Gastroesophageal sphincter (tissue), 4 donors: Measurements from ENCODE around the gene PTRH1. TPM values are rescaled to one million over a fixed set of nuclear protein-coding genes. Genes with fewer than 3 reads are reported as not detected.

Experiments used
- ATAC-seq: fragments of 150-250 bp; one replicate; pipeline ENCODE4 v1.9.1; 2016; ENCODE audit warnings: mild to moderate bottlenecking, moderate library complexity
- H3K27ac ChIP-seq, 4 donors: fragments of 200-600 bp; sonication (generic) in 3 of 4; 1 replicate in 3 of 4; 2 replicates in 1 of 4; pipeline ENCODE4 v1.5.1; 2016 to 2019
- H3K27me3 ChIP-seq: fragments of 200-600 bp; sonication (generic); one replicate; pipeline ENCODE4 v1.5.1; 2019
- H3K36me3 ChIP-seq, 2 donors: fragments of 200-600 bp; sonication (generic); one replicate each; pipeline ENCODE4 v1.5.1; 2019; ENCODE audit warnings: control low read depth in 1 of 2
- H3K4me1 ChIP-seq, 3 donors: fragments of 200-600 bp; sonication (generic); 1 replicate in 2 of 3; 2 replicates in 1 of 3; pipeline ENCODE4 v1.5.1; 2016 to 2019; ENCODE audit warnings: control low read depth in 2 of 3
- H3K4me3 ChIP-seq, 2 donors: fragments of 200-600 bp; sonication (generic); one replicate each; pipeline ENCODE4 v1.5.1; 2019; ENCODE audit warnings: mild to moderate bottlenecking in 1 of 2, moderate library complexity in 1 of 2
- H3K9me3 ChIP-seq, 3 donors: fragments of 200-600 bp; sonication (generic); one replicate each; pipeline ENCODE4 v1.5.1; 2017 to 2019; ENCODE audit warnings: control low read depth in 2 of 3
- EP300 ChIP-seq: sonication (generic); formaldehyde crosslinking; IDR thresholded peaks from one replicate; pipeline ENCODE4 v1.6.1; 2017; ENCODE audit warnings: antibody characterized with exemption, mild to moderate bottlenecking
- POLR2A ChIP-seq, 2 donors: fragments of 450-650 bp; IDR thresholded peaks; one replicate each; pipeline ENCODE4 v1.6.1; 2017; ENCODE audit warnings: antibody characterized with exemption in 2 of 2, mild to moderate bottlenecking in 2 of 2, moderate library complexity in 1 of 2
- POLR2AphosphoS5 ChIP-seq: sonication (generic); formaldehyde crosslinking; IDR thresholded peaks from one replicate; pipeline ENCODE4 v1.6.1; 2017; ENCODE audit warnings: antibody characterized with exemption
- WGBS, 2 donors: methylation state at CpG; one replicate each; pipeline ENCODE4 v1.1.5; 2018; ENCODE audit warnings: low coverage in 1 of 2; 5-methylcytosine and 5-hydroxymethylcytosine counted together
- total RNA-seq, 4 donors: library from RNA; depleted of rRNA; stranded (reverse); fragments of >200 nt; gene quantifications; one replicate each; pipeline ENCODE4 v1.1.0, GENCODE V29; 2016
- TF ChIP-seq, protein P1 (sequence below), 4 experiments: fragments of 200-600 bp in 2 of 4; fragments of 450-650 bp in 2 of 4; sonication (generic) in 1 of 4; IDR thresholded peaks; one replicate each; pipeline ENCODE4 v1.5.1; 2017 to 2019; ENCODE audit warnings: antibody characterized with exemption in 4 of 4, mild to moderate bottlenecking in 2 of 4, moderate library complexity in 2 of 4

The PTRH1 gene
- total RNA-seq, 4 donors from 2014 or later, result 8.7 to 19.3 (median 16.8) TPM

DNA sequence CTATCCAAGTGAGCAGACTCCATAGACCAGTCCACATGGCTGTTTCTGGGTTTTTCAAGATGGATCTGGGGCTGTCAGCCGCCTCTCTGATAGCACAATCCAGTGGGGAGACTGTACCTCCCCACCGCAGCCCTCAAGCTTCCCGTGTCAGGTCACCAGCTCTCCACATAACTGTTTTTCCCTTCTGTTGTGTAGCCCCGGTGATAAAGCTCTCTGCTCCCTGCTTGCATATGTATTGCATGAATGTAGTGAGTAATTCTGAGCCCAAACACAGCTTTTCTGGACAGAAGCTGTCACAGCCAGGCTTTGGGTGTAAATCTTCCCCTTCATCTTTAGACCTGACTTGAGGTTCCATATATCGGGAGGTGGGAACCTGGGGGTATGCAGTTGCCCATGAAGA lies 31.7 kb downstream of the PTRH1 start:
- Histone ChIP-seq H3K4me3 (no peak overlapping the region), H3K27ac (no peak overlapping the region), H3K36me3 (peaks cover 0 to 98% of the 10 kb centered on the region in 2 donors), H3K4me1 (no peaks in the 10 kb centered on the region), H3K9me3 (no peaks in the 10 kb centered on the region), H3K27me3 (no peaks in the 10 kb centered on the region)
- WGBS, 2 donors, result 86% methylated on average over 3 of the region's 5 CpGs; no CpG with 5 or more reads in 1 of the 2 donors
- TF ChIP-seq EP300 (no peak), POLR2AphosphoS5 (no peak), POLR2A (IDR thresholded peaks at IDR 0.05) (no peak)
- TF ChIP-seq, protein P1, sequence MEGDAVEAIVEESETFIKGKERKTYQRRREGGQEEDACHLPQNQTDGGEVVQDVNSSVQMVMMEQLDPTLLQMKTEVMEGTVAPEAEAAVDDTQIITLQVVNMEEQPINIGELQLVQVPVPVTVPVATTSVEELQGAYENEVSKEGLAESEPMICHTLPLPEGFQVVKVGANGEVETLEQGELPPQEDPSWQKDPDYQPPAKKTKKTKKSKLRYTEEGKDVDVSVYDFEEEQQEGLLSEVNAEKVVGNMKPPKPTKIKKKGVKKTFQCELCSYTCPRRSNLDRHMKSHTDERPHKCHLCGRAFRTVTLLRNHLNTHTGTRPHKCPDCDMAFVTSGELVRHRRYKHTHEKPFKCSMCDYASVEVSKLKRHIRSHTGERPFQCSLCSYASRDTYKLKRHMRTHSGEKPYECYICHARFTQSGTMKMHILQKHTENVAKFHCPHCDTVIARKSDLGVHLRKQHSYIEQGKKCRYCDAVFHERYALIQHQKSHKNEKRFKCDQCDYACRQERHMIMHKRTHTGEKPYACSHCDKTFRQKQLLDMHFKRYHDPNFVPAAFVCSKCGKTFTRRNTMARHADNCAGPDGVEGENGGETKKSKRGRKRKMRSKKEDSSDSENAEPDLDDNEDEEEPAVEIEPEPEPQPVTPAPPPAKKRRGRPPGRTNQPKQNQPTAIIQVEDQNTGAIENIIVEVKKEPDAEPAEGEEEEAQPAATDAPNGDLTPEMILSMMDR (IDR thresholded peaks at IDR 0.05), result no peak
- ATAC-seq, result no peak

DNA sequence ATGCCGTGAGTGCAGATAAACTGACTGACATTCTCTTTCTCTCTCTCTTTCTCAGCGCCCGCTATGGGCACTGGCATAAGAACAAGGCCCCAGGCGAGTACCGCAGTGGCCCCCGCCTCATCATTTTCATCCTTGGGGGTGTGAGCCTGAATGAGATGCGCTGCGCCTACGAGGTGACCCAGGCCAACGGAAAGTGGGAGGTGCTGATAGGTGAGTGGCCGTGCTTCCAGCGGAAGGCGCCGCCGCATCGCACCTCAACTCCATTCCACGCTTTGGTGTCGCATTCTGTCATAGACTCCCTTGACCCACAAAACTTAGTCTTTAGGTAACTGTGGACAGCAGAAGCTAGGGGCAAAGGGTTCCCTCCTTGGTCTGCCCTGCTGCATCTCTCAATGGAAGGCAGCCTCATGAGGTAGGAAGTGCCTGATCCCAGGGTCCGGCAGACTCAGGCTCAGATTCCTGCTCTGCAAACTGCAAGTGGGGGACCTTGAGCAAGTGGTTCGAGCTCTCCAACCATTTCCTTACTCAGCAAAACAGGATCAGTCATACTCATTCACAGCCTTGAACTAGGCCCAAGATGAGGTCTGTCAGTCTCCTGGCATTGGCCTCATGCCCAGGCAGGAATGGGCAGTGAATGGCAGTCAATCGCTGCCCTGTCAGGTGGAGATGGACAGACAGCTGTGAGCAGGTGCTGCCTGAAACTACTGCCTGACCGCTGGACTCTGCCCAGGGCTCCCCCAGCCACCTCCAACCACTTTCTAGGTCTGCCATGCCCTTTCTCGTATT lies 32.9 kb downstream of the PTRH1 start:
- no peaks in the 10 kb centered on the region for H3K27me3 ChIP-seq
- peaks cover 0 to 96% of the 10 kb centered on the region in 2 donors for H3K36me3 ChIP-seq
- no peaks in the 10 kb centered on the region for H3K4me1 ChIP-seq
- H3K4me3 ChIP-seq, result no peak overlapping the region
- H3K27ac ChIP-seq, result no peak overlapping the region
- no peak for ATAC-seq
- TF ChIP-seq EP300 (no peak), POLR2AphosphoS5 (no peak)
- WGBS, 2 donors, result 93 to 95% methylated on average over 13 to 14 of the region's 23 CpGs
- H3K9me3 ChIP-seq, result no peaks in the 10 kb centered on the region

DNA sequence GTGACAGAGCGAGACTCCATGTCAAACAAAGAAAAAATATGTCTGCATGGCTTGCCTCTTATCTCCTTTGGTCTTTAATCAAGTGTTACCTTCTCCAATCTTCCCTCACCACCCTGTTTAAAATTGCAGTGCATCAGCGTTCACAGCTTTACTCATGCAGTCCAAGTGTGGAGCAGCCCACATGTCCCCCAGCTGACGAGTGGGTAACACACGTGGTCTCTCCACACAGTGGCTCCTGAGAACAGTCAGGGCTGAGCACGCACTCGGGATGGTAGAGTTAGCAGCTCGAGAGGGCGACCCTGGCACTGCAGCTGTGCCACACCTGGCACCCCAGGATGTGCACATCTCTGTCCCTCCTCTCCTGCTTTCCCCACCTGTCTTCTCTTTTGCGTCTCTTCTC lies 34.6 kb downstream of the PTRH1 start:
- no peak overlapping the region for H3K4me3 ChIP-seq
- no peaks in the 10 kb centered on the region for H3K9me3 ChIP-seq
- H3K27ac ChIP-seq, result no peak overlapping the region
- 78 to 94% methylated on average over 4 to 6 of the region's 9 CpGs for WGBS, 2 donors
- no peaks in the 10 kb centered on the region for H3K4me1 ChIP-seq
- no peak for TF ChIP-seq EP300
- TF ChIP-seq, protein P1 (IDR thresholded peaks at IDR 0.05), result no peak
- TF ChIP-seq POLR2A (IDR thresholded peaks at IDR 0.05), result no peak
- no peak for TF ChIP-seq POLR2AphosphoS5
- H3K27me3 ChIP-seq, result no peaks in the 10 kb centered on the region
- no peak for ATAC-seq
- peaks cover 0 to 96% of the 10 kb centered on the region in 2 donors for H3K36me3 ChIP-seq

DNA sequence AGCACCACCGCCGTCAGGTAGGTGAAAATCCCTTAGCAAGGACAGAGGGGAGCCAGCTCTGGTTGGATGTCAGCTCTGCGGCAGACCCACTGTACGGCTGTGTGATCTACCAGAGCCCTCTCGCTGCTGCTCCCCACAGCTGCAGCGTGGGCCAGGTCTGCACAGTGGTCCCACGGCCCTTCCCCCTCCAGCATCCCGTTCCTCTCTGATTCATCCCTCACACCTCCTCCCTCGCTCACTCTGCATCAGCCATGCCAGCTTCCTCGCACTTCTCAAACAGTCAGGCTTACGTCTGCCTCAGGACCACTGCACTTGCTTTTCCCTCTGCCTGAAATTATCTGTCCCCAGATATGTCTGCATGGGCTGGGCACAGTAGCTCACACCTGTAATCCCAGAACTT lies 35.2 kb downstream of the PTRH1 start:
- peaks cover 0 to 98% of the 10 kb centered on the region in 2 donors for H3K36me3 ChIP-seq

DNA sequence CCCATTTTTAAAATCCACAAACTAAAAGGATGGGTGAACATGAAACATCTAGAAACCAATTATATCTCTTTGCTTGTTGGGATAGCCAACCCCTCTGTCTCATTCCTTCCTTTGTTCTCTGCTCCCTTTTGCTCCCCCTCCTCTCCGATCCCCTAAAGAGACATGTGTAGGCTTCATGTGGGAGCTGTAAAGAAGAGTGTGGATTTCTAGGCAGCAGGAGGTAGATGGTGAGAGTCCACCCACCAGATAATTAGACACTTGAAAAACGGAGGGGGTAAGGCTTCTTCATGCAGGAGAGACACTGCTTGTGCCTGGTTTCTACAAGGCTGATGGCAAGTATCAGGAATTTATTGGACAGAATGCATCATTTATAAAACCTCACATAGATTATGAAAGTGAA lies 36.0 kb downstream of the PTRH1 start:
- Histone ChIP-seq H3K36me3 (peaks cover 0 to 98% of the 10 kb centered on the region in 2 donors), H3K27ac (no peak overlapping the region), H3K4me1 (no peaks in the 10 kb centered on the region), H3K9me3 (no peaks in the 10 kb centered on the region), H3K27me3 (no peaks in the 10 kb centered on the region), H3K4me3 (no peak overlapping the region)
- WGBS, 2 donors, result 93 to 100% methylated on average over 1 to 2 of the region's 2 CpGs
- no peak for TF ChIP-seq POLR2AphosphoS5
- no peak for ATAC-seq

More for the DNA sequence above, 35.2 kb downstream of the PTRH1 start:
- Histone ChIP-seq H3K27ac (no peak overlapping the region), H3K27me3 (no peaks in the 10 kb centered on the region), H3K4me3 (no peak overlapping the region), H3K9me3 (no peaks in the 10 kb centered on the region), H3K4me1 (no peaks in the 10 kb centered on the region)
- ATAC-seq, result no peak
- WGBS, 2 donors, result 89 to 91% methylated on average over 6 of the region's 11 CpGs
- TF ChIP-seq, protein P1 (IDR thresholded peaks at IDR 0.05), result no peak
- no peak for TF ChIP-seq POLR2A (IDR thresholded peaks at IDR 0.05)

DNA sequence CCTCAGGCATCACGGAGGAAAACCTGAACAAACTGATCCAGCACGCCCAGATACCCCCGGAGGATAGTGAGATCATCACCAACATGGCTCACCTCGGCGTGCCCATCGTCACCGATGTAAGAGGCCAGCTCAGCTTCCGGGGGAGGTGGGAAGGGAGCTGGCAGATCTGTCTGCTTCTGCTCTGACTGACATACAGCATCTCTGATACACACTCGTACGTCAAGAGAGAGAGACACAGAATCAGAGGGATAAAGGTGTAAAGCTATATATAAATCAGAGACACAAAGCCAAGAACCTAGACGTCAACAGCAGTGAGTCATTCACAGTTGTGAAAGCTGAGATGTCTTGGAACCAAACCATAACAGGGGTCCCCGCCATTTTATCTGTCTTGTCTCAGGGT lies 38.8 kb downstream of the PTRH1 start:
- Histone ChIP-seq H3K27ac (no peak overlapping the region), H3K4me3 (no peak overlapping the region), H3K36me3 (peaks cover 0 to 98% of the 10 kb centered on the region in 2 donors), H3K27me3 (no peaks in the 10 kb centered on the region), H3K4me1 (no peaks in the 10 kb centered on the region), H3K9me3 (no peaks in the 10 kb centered on the region)
- ATAC-seq, result no peak
- TF ChIP-seq POLR2AphosphoS5, result no peak
- TF ChIP-seq POLR2A (IDR thresholded peaks at IDR 0.05), result no peak
- TF ChIP-seq, protein P1 (IDR thresholded peaks at IDR 0.05), result no peak
- TF ChIP-seq EP300, result no peak
- WGBS, 2 donors, result 66 to 75% methylated on average over 3 to 4 of the region's 12 CpGs
